Measurements from ENCODE around the gene ASB13.

The ASB13 gene

DNA sequence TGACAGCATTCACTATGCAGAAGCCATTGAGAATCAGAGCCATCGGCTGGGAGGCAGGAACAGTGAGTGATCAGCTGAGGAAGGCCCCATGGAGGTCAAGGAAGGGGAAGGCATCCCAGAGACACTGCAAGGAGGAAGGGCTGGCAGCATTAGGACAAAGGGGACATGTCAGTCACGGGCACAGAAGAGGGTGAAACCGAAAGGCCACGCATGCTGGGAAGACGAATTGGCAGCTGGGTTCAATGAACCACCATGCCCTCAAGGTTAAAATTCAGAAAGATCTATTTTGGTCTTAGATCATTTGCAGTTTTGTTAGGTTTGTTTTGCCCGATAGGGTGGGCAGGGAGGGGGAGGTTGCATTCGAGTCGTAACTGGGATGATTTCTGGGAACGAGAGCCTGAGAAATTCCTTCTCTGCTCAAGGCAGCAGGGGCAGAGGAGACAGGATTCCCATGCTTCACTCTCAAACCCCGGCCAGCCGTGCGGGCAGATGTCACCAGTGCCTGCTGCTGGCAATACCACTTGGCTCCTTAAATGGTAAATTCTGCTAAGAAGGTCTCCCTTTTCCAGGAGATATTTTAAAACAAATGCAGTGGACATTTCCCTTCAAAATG lies 57.7 kb downstream of the ASB13 start:
- no peak overlapping the region for H3K27ac ChIP-seq
- no peak for TF ChIP-seq CTCF (conservative IDR thresholded peaks at IDR 0.05)

GRCh38 chr10:5607594-5607993 lies 58.8 kb downstream of the ASB13 start:
- H3K27ac ChIP-seq = no peak overlapping the region
- TF ChIP-seq CTCF (conservative IDR thresholded peaks at IDR 0.05) = no peak

- no peak for TF ChIP-seq CTCF (conservative IDR thresholded peaks at IDR 0.05)
- H3K27ac ChIP-seq = no peak overlapping the region
These were observed 59.5 kb downstream of the ASB13 start for GRCh38 chr10:5606864-5607263.

DNA sequence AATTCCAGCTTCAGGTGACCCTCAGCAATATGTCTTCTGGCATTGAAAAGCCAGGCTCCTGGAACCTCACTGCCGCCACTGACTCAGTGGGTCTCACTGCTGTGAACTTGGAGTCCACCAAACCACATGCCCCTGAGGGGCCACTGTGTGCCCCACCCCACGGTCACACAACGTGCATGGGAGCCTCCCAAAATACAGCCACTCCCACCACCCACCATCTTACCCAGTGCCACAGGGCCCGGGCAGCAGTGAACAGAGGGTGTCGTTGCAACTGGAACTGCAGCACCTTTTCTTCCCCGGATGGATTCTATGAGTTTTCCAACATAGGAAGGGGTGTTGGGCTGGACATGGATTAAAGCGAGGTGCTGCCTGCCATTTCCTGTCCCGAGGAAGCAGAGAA lies 60.1 kb downstream of the ASB13 start:
- no peak for TF ChIP-seq CTCF (conservative IDR thresholded peaks at IDR 0.05)
- no peak overlapping the region for H3K27ac ChIP-seq

DNA sequence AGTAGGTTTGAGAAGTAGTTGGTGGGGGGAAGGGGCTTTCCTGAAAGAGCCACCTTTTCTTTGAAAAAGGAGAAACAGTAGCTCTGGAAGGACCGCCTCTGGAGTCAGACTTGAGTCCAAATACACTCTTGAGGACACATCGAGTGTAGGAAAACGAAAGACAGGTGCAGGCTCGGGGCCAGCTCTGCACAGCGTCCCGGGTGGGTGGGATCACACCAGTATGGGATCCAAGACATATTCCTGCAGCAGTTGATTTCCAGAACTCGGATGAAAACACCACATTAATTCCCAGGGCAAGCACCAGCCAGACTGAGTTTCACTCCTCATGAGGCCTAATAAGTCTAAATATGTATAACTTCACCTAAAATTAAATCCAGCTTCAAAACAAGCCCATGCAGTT lies 61.4 kb downstream of the ASB13 start:
- TF ChIP-seq CTCF (conservative IDR thresholded peaks at IDR 0.05) = no peak
- no peak overlapping the region for H3K27ac ChIP-seq

DNA sequence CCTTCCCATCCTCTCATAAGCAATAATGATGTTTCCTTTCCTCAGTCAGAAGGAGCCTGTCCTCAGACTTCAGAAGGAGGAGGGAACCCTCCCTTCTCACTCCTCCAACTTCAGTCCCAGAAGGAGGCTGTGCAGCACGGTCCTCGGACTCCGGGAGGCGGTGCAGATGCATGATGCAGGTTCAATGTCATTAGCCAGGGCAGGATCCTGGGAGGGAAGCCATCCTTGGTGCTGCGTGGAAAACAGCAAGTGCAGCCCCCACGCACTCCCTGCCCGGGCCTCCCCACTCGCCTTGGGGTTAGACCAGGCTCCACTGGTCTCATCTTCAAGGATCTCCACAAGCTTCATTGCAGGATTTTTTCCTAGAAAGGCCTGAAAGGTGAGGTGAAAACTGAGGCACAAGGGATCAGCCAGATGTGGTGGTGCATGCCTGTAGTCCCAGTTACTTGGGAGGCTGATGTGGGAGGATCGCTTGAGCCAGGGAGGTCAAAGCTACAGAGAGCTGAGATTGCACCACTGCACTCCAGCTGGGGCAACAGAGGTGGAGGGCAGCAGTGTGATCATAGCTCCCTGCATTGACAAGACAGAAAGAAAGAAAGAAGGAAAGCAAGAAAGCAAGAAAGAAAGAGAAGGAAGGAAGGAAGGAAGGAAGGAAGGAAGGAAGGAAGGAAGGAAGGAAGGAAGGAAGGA lies 62.0 kb downstream of the ASB13 start:
- TF ChIP-seq CTCF (conservative IDR thresholded peaks at IDR 0.05) = no peak
- H3K27ac ChIP-seq = no peak overlapping the region

DNA sequence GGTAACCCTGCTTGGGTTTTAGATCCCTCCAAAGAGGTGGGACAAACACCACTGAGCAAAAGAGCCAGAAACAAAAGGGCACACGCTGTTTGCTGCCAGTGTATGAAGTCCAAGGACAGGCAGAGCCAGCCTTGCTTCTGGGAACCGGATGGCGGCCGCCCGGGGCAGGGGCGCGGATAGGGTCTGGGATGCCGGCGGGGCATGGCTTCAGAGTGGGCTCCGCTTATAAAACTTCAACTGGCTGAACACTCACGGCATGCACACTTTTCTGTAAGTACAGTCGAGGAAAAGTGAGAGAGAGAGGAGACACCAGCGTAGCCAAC lies 62.6 kb downstream of the ASB13 start:
- no peak overlapping the region for H3K27ac ChIP-seq
- TF ChIP-seq CTCF (conservative IDR thresholded peaks at IDR 0.05) = no peak

Measured in VCaP (cell line).